Thoracic aorta (tissue), 2 donors: ENCODE measurements around the gene FCN1. TPM values are rescaled to one million over a fixed set of nuclear protein-coding genes. Genes with fewer than 3 reads are reported as not detected.

Source experiments
- ATAC-seq: fragments of 150-250 bp; one replicate; pipeline ENCODE4 v1.8.0; 2017; ENCODE audit warnings: low read depth; ENCODE audit not compliant: insufficient number of reproducible peaks, low FRiP score
- DNase-seq: peaks from one replicate; pipeline ENCODE4 v3.0.0-alpha.2; 2020; ENCODE audit warnings: low spot score
- H3K27ac ChIP-seq, 2 donors: fragments of 200-600 bp; sonication (generic); 1 replicate in 1 of 2; 2 replicates in 1 of 2; pipeline ENCODE4 v1.5.1; 2016; ENCODE audit warnings: mild to moderate bottlenecking in 2 of 2, moderate library complexity in 2 of 2
- H3K27me3 ChIP-seq: fragments of 200-600 bp; sonication (generic); replicated peaks from 2 replicates; pipeline ENCODE4 v1.6.0; 2016; ENCODE audit warnings: mild to moderate bottlenecking; ENCODE audit not compliant: insufficient read depth
- H3K36me3 ChIP-seq: fragments of 200-600 bp; sonication (generic); one replicate; pipeline ENCODE4 v1.5.1; 2016
- H3K4me1 ChIP-seq, 2 donors: fragments of 200-600 bp; sonication (generic); 1 replicate in 1 of 2; 2 replicates in 1 of 2; pipeline versions ENCODE4 v1.5.1 to v1.6.0; 2016; ENCODE audit warnings: low read depth in 2 of 2, mild to moderate bottlenecking in 1 of 2; ENCODE audit not compliant: control insufficient read depth in 1 of 2
- H3K4me3 ChIP-seq: fragments of 200-600 bp; sonication (generic); 2 replicates; pipeline ENCODE4 v1.5.1; 2016; ENCODE audit warnings: mild to moderate bottlenecking
- H3K9me3 ChIP-seq: fragments of 200-600 bp; sonication (generic); 2 replicates; pipeline ENCODE4 v1.5.1; 2016
- CTCF ChIP-seq: fragments of 200-600 bp; sonication (generic); IDR thresholded peaks from one replicate; pipeline ENCODE4 v1.5.1; 2019; ENCODE audit warnings: antibody characterized with exemption
- total RNA-seq, 2 donors: library from RNA; depleted of rRNA; stranded (reverse); fragments of >200 nt; gene quantifications; one replicate each; pipeline versions ENCODE4 v1.1.0 to v1.2.3, GENCODE V29; 2016

The FCN1 gene
- total RNA-seq, 2 donors from 2014 or later: 2.2 to 14.3 TPM

- no peaks in the 10 kb centered on the region for H3K27me3 ChIP-seq
- DNase-seq (no peak), ATAC-seq (no peak)
- H3K4me1 ChIP-seq: no peaks in the 10 kb centered on the region
- H3K36me3 ChIP-seq: no peaks in the 10 kb centered on the region
- H3K4me3 ChIP-seq: no peak overlapping the region
- no peak for TF ChIP-seq CTCF
- no peaks in the 10 kb centered on the region for H3K9me3 ChIP-seq
- H3K27ac ChIP-seq: no peak overlapping the region
Observed at GRCh38 chr9:134899168-134899567, 18.5 kb downstream of the FCN1 start.

GRCh38 chr9:134898319-134898718 lies 19.4 kb downstream of the FCN1 start:
- Histone ChIP-seq H3K27ac (no peak overlapping the region), H3K27me3 (no peaks in the 10 kb centered on the region), H3K4me3 (no peak overlapping the region), H3K9me3 (no peaks in the 10 kb centered on the region), H3K36me3 (no peaks in the 10 kb centered on the region), H3K4me1 (no peaks in the 10 kb centered on the region)
- DNase-seq (no peak), ATAC-seq (no peak)
- no peak for TF ChIP-seq CTCF

- Histone ChIP-seq H3K36me3 (no peaks in the 10 kb centered on the region), H3K27ac (no peak overlapping the region), H3K4me3 (no peak overlapping the region), H3K27me3 (no peaks in the 10 kb centered on the region), H3K4me1 (no peaks in the 10 kb centered on the region), H3K9me3 (no peaks in the 10 kb centered on the region)
- ATAC-seq: no peak
- DNase-seq: no peak
- no peak for TF ChIP-seq CTCF
Observed at GRCh38 chr9:134897584-134898170, 20.0 kb downstream of the FCN1 start.

GRCh38 chr9:134896834-134897583 lies 20.7 kb downstream of the FCN1 start:
- H3K4me1 ChIP-seq: no peaks in the 10 kb centered on the region
- TF ChIP-seq CTCF: no peak
- H3K27me3 ChIP-seq: no peaks in the 10 kb centered on the region
- no peak overlapping the region for H3K27ac ChIP-seq
- ATAC-seq (no peak), DNase-seq (no peak)
- no peak overlapping the region for H3K4me3 ChIP-seq
- H3K36me3 ChIP-seq: no peaks in the 10 kb centered on the region
- H3K9me3 ChIP-seq: no peaks in the 10 kb centered on the region

GRCh38 chr9:134895908-134896833 lies 21.5 kb downstream of the FCN1 start:
- H3K27ac ChIP-seq: no peak overlapping the region
- H3K9me3 ChIP-seq: no peaks in the 10 kb centered on the region
- no peak overlapping the region for H3K4me3 ChIP-seq
- H3K27me3 ChIP-seq: no peaks in the 10 kb centered on the region
- no peaks in the 10 kb centered on the region for H3K36me3 ChIP-seq
- no peak for TF ChIP-seq CTCF
- ATAC-seq (no peak), DNase-seq (no peak)
- no peaks in the 10 kb centered on the region for H3K4me1 ChIP-seq
